Astrocyte of the cerebellum (primary cell): ENCODE results near the gene MAGEC2.

Source experiments
- DNase-seq: peaks from one replicate; pipeline ENCODE4 v3.0.0-alpha.2; 2011; ENCODE audit warnings: low read depth
- H3K4me3 ChIP-seq: 2 replicates; pipeline ENCODE4 v1.5.1; 2011; ENCODE audit warnings: mild to moderate bottlenecking, low read depth, low read length, moderate library complexity
- CTCF ChIP-seq: IDR thresholded peaks from 2 replicates; pipeline ENCODE4 v1.5.1; 2012; ENCODE audit warnings: low read length, low read depth, moderate library complexity, mild to moderate bottlenecking; ENCODE audit errors: missing control alignments
- in situ Hi-C: cut with HindIII; loops from 2 replicates; pipeline ENCODE4 v1.10.0; 2017; ENCODE audit warnings: low sequenced_read_pairs

The MAGEC2 gene

GRCh38 chrX:142156567-142156966, 48.5 kb downstream of the MAGEC2 start:
- in situ Hi-C loops = no loop called here
- DNase-seq = no peak
- H3K4me3 ChIP-seq = no peak overlapping the region
- TF ChIP-seq CTCF = no peak
